WTC11 (cell line): Measurements from ENCODE around the gene LGMN. TPM values are rescaled to one million over a fixed set of nuclear protein-coding genes. Genes with fewer than 3 reads are reported as not detected.

ENCODE experiments used
- ATAC-seq: fragments of 200-7000 bp; cut with Tn5 transposase; 2 replicates; pipeline ENCODE4 v1.10.0; 2021; ENCODE audit warnings: mild to moderate bottlenecking, moderate library complexity
- CTCF ChIA-PET: fragments of 300-600 bp; sonication (Branson Sonifier 250); formaldehyde crosslinking; loops from one replicate; lab custom pipeline; 2021; ENCODE audit warnings: antibody characterized with exemption; lab: Charles Lee
- POLR2A ChIA-PET: fragments of 350-600 bp; sonication (Branson Sonifier 250); formaldehyde crosslinking; loops from one replicate; lab custom pipeline; 2021; ENCODE audit warnings: antibody characterized with exemption; lab: Charles Lee
- DNase-seq: peaks from one replicate; pipeline ENCODE4 v3.0.0; 2021; ENCODE audit warnings: low spot score
- H3K27ac Mint-ChIP-seq: 2 replicates; pipeline ENCODE4 v1.8.0; 2021; ENCODE audit warnings: mixed read lengths
- H3K27me3 Mint-ChIP-seq: 2 replicates; pipeline ENCODE4 v1.8.0; 2021; ENCODE audit warnings: low read depth, mild to moderate bottlenecking, moderate library complexity, mixed read lengths
- H3K36me3 Mint-ChIP-seq: 2 replicates; pipeline ENCODE4 v1.8.0; 2021; ENCODE audit warnings: mixed read lengths
- H3K4me1 Mint-ChIP-seq: 2 replicates; pipeline ENCODE4 v1.8.0; 2022; ENCODE audit warnings: mixed read lengths
- H3K4me3 Mint-ChIP-seq: 2 replicates; pipeline ENCODE4 v1.8.0; 2021; ENCODE audit warnings: mild to moderate bottlenecking, moderate library complexity, mixed read lengths
- H3K9me3 Mint-ChIP-seq: 2 replicates; pipeline ENCODE4 v1.8.0; 2021; ENCODE audit warnings: mixed read lengths
- AFF4 ChIP-seq: sonication (generic); formaldehyde crosslinking; IDR thresholded peaks from 2 replicates; pipeline ENCODE4 v1.8.1; 2023; ENCODE audit warnings: mild to moderate bottlenecking, missing genetic modification reagents, borderline replicate concordance
- CREB1 ChIP-seq: sonication (generic); formaldehyde crosslinking; IDR thresholded peaks from 2 replicates; pipeline ENCODE4 v1.8.0; 2023; ENCODE audit warnings: mild to moderate bottlenecking, missing genetic modification reagents
- GABPB1 ChIP-seq: sonication (generic); formaldehyde crosslinking; IDR thresholded peaks from 2 replicates; pipeline ENCODE4 v1.8.1; 2023; ENCODE audit warnings: mild to moderate bottlenecking, missing genetic modification reagents
- JUN ChIP-seq: sonication (generic); formaldehyde crosslinking; IDR thresholded peaks from 2 replicates; pipeline ENCODE4 v1.8.0; 2023; ENCODE audit warnings: mild to moderate bottlenecking, missing genetic modification reagents
- MAX ChIP-seq: sonication (generic); formaldehyde crosslinking; IDR thresholded peaks from 2 replicates; pipeline ENCODE4 v1.8.0; 2022; ENCODE audit warnings: mild to moderate bottlenecking, missing genetic modification reagents
- NR1H2 ChIP-seq: sonication (generic); formaldehyde crosslinking; IDR thresholded peaks from 2 replicates; pipeline ENCODE4 v1.9.0; 2021; ENCODE audit warnings: mild to moderate bottlenecking, moderate library complexity, missing genetic modification reagents
- TCF7 ChIP-seq: sonication (generic); formaldehyde crosslinking; IDR thresholded peaks from 2 replicates; pipeline ENCODE4 v1.8.0; 2022; ENCODE audit warnings: mild to moderate bottlenecking, low read depth, missing genetic modification reagents, moderate library complexity
- ZBTB21 ChIP-seq: sonication (generic); formaldehyde crosslinking; IDR thresholded peaks from 2 replicates; pipeline ENCODE4 v1.8.1; 2023; ENCODE audit warnings: mild to moderate bottlenecking, missing genetic modification reagents, borderline replicate concordance
- ZNF121 ChIP-seq: sonication (generic); formaldehyde crosslinking; IDR thresholded peaks from 2 replicates; pipeline ENCODE4 v1.8.0; 2023; ENCODE audit warnings: missing genetic modification reagents
- total RNA-seq: library from RNA; stranded (reverse); gene quantifications from 3 replicates; pipeline ENCODE4 v1.2.3, GENCODE V29; 2021
- TF ChIP-seq, protein P1 (sequence below): sonication (generic); formaldehyde crosslinking; IDR thresholded peaks from 2 replicates; pipeline ENCODE4 v1.8.1; 2022; ENCODE audit warnings: low read depth, missing genetic modification reagents, borderline replicate concordance
- TF ChIP-seq, protein P2 (sequence below): sonication (generic); formaldehyde crosslinking; IDR thresholded peaks from 2 replicates; pipeline ENCODE4 v1.8.1; 2023; ENCODE audit warnings: mild to moderate bottlenecking, missing genetic modification reagents
- TF ChIP-seq, protein P3 (sequence below): sonication (generic); formaldehyde crosslinking; IDR thresholded peaks from 2 replicates; pipeline ENCODE4 v1.8.1; 2023; ENCODE audit warnings: mild to moderate bottlenecking, missing genetic modification reagents, moderate library complexity

Gene LGMN
- total RNA-seq, 1 experiment from 2014 or later, result 55.7 TPM

DNA sequence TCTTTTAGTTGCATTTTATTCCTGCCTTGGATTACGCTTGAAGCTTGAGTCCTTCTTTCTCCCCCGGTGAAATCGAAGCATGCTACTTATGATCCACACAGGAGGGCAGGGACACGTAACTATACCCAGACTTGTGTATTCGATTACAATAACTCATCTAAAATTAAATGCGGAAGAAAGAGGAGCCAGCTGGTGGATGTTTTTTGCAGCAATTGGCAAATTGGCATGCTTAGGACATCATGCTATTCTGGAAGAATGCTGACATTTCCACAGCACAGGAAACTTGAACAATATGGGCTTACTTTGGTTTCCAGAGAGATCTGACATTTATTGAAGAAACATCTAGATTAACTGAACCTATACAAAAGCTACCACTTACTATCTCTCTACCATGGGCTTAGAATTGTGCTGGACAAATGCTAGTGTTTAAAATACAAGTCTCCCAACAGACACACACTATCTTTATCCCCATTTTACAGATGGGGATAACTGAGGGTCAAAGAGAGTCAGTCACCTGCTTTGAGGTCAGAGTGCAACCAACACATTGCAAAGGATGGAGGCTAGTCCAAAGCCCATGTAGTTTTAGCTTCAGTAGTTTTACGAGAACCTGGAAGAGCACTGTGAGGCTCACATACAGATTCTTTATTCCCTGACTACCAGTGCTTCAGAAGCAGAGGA is 36.3 kb downstream of the LGMN start:
- no peak for ATAC-seq
- no peak overlapping the region for H3K4me3 Mint-ChIP-seq
- DNase-seq, result no peak
- no peak overlapping the region for H3K27ac Mint-ChIP-seq
- TF ChIP-seq, protein P1, sequence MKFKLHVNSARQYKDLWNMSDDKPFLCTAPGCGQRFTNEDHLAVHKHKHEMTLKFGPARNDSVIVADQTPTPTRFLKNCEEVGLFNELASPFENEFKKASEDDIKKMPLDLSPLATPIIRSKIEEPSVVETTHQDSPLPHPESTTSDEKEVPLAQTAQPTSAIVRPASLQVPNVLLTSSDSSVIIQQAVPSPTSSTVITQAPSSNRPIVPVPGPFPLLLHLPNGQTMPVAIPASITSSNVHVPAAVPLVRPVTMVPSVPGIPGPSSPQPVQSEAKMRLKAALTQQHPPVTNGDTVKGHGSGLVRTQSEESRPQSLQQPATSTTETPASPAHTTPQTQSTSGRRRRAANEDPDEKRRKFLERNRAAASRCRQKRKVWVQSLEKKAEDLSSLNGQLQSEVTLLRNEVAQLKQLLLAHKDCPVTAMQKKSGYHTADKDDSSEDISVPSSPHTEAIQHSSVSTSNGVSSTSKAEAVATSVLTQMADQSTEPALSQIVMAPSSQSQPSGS (CRISPR knock-in tag), result no peak
- TF ChIP-seq CREB1 (CRISPR knock-in tag) (no peak), ZBTB21 (CRISPR knock-in tag) (no peak), JUN (no peak), MAX (CRISPR knock-in tag) (no peak), AFF4 (CRISPR knock-in tag) (no peak), ZNF121 (no peak), TCF7 (CRISPR knock-in tag) (no peak), GABPB1 (CRISPR knock-in tag) (no peak)
- TF ChIP-seq, protein P2, sequence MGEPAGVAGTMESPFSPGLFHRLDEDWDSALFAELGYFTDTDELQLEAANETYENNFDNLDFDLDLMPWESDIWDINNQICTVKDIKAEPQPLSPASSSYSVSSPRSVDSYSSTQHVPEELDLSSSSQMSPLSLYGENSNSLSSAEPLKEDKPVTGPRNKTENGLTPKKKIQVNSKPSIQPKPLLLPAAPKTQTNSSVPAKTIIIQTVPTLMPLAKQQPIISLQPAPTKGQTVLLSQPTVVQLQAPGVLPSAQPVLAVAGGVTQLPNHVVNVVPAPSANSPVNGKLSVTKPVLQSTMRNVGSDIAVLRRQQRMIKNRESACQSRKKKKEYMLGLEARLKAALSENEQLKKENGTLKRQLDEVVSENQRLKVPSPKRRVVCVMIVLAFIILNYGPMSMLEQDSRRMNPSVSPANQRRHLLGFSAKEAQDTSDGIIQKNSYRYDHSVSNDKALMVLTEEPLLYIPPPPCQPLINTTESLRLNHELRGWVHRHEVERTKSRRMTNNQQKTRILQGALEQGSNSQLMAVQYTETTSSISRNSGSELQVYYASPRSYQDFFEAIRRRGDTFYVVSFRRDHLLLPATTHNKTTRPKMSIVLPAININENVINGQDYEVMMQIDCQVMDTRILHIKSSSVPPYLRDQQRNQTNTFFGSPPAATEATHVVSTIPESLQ (CRISPR knock-in tag), result no peak
- TF ChIP-seq, protein P3, sequence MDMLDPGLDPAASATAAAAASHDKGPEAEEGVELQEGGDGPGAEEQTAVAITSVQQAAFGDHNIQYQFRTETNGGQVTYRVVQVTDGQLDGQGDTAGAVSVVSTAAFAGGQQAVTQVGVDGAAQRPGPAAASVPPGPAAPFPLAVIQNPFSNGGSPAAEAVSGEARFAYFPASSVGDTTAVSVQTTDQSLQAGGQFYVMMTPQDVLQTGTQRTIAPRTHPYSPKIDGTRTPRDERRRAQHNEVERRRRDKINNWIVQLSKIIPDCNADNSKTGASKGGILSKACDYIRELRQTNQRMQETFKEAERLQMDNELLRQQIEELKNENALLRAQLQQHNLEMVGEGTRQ, result no peak
- ChIA-PET POLR2A (no interaction called here), CTCF (interaction anchor here (1.0 to 1.4 kb wide), 2 partner anchors 25 to 72 kb away, joined by 3 to 5 read pairs; no protein-coding TSS in a partner anchor)
- H3K9me3 Mint-ChIP-seq, result no peaks in the 10 kb centered on the region
- H3K36me3 Mint-ChIP-seq, result peaks cover 21% of the 10 kb centered on the region
- H3K27me3 Mint-ChIP-seq, result no peaks in the 10 kb centered on the region
- H3K4me1 Mint-ChIP-seq, result peaks cover 2% of the 10 kb centered on the region; the same call in 1 of the 2 replicates

DNA sequence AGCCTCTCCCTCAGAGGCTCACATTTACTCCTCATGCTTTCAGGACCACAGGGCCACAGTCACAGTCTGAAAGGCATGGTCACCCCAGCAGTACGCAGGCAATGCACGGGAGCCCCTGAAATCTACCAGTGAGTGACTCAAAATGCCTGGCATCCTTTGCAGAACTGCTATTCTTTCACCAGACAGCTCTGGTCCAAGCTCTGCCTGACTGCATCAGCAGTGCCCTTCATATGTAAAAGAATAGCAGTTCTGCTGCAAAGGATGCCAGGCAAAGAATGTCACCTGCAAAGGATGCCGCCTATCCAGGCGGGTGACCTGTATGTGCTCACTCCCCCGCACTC is 38.5 kb downstream of the LGMN start:
- CTCF ChIA-PET, result interaction anchor here (0.9 to 1.2 kb wide), 2 partner anchors 23 to 74 kb away, joined by 3 to 6 read pairs; no protein-coding TSS in a partner anchor

More for the DNA sequence above, 38.5 kb downstream of the LGMN start:
- no peaks in the 10 kb centered on the region for H3K27me3 Mint-ChIP-seq
- H3K4me3 Mint-ChIP-seq, result no peak overlapping the region
- H3K9me3 Mint-ChIP-seq, result no peaks in the 10 kb centered on the region
- ATAC-seq (no peak), DNase-seq (no peak)
- H3K4me1 Mint-ChIP-seq, result peaks cover 2% of the 10 kb centered on the region; the same call in 1 of the 2 replicates
- H3K36me3 Mint-ChIP-seq, result peaks cover 33% of the 10 kb centered on the region
- TF ChIP-seq MAX (CRISPR knock-in tag) (no peak), NR1H2 (CRISPR knock-in tag) (no peak)
- POLR2A ChIA-PET, result no interaction called here
- H3K27ac Mint-ChIP-seq, result no peak overlapping the region
